ENCODE measurements around the gene FST.

Gene FST

DNA sequence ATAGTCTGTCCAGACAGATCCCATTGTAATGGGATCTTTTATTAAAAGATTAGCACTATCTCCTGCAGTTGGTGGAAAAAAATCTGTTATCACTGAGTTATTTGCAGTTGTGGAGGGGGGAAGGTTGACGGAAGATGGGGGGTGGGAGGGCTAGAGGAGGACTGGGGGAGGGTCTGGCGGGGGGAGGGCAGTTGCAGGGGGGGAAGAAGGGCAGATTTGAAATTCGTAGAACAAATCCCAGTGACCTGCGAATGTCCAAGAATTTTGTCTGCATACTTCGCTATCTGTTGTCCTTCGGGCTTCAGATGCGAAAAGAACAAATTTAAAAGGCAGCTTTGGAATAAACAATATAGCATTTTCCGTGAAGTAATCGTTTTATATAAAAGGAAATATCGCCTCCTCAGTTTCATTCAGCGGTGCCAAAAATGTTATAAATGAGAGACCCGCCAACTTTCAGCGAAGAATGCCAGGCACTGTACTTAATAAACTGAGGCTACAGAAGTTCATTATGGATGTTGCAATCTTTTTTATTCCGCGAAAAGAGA is 1.3 kb upstream of the FST start:
- TF ChIP-seq, protein P1, sequence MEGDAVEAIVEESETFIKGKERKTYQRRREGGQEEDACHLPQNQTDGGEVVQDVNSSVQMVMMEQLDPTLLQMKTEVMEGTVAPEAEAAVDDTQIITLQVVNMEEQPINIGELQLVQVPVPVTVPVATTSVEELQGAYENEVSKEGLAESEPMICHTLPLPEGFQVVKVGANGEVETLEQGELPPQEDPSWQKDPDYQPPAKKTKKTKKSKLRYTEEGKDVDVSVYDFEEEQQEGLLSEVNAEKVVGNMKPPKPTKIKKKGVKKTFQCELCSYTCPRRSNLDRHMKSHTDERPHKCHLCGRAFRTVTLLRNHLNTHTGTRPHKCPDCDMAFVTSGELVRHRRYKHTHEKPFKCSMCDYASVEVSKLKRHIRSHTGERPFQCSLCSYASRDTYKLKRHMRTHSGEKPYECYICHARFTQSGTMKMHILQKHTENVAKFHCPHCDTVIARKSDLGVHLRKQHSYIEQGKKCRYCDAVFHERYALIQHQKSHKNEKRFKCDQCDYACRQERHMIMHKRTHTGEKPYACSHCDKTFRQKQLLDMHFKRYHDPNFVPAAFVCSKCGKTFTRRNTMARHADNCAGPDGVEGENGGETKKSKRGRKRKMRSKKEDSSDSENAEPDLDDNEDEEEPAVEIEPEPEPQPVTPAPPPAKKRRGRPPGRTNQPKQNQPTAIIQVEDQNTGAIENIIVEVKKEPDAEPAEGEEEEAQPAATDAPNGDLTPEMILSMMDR (IDR thresholded peaks at IDR 0.05; ENCODE audit: borderline replicate concordance, insufficient read depth, low read depth, low read length), result no peak
- H3K4me3 ChIP-seq (ENCODE audit: low read depth, low read length), result peak overlapping the region; percentile 46

- H3K4me3 ChIP-seq (ENCODE audit: low read depth, low read length), result peak overlapping the region; percentile 46
- TF ChIP-seq, protein P1 (IDR thresholded peaks at IDR 0.05; ENCODE audit: borderline replicate concordance, insufficient read depth, low read depth, low read length), result no peak
These were observed 626 bp upstream of the FST start for GRCh38 chr5:53479590-53480415.

GRCh38 chr5:53481159-53481886 is 894 bp downstream of the FST start:
- TF ChIP-seq, protein P1 (IDR thresholded peaks at IDR 0.05; ENCODE audit: borderline replicate concordance, insufficient read depth, low read depth, low read length), result no peak
- H3K4me3 ChIP-seq (ENCODE audit: low read depth, low read length), result peak overlapping the region; percentile 46

DNA sequence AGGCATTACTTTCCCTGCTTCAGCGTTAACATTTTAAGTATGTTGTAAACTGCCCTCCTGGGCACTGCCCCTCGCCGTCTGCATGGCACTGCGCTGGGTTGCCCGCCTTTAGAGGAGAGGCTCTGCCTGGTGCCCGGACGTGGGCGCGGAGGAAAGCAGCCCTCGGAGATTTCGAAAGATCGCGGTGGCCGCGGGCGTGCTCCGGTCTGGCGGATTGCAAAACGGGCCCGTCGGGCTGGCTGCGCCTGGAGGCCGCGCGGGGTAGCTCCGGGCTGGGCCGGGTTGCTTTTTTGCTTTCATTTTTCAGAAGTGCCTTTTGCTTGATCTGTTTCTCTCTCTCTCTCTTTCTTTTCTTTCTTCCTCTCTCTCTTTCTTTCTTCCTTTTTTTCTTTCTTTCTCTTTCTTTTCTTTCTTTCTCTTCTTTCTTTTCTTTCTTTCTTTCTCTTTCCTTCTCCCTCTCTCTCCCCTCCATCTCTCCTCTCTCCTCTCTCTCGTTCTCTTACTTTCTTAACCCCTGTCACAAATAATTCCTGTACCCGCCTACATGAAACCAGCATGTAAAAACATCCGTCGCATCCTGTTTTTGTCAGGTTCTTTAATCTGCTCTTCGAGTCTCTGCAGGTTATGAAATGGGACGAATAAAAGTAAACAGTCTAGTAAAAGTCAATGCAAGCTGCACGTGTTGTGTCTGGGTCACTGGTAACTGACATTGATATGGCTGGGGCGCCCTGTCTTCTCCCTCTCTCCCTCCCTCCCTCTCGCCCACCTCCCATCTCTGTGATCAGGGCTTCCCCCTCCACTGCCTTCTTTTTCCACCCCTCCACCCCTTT is 1.7 kb downstream of the FST start:
- peak overlapping the region; percentile 46 for H3K4me3 ChIP-seq (ENCODE audit: low read depth, low read length)
- TF ChIP-seq, protein P1 (IDR thresholded peaks at IDR 0.05; ENCODE audit: borderline replicate concordance, insufficient read depth, low read depth, low read length), result peak; percentile 33; the same call in 1 of the 2 replicates

DNA sequence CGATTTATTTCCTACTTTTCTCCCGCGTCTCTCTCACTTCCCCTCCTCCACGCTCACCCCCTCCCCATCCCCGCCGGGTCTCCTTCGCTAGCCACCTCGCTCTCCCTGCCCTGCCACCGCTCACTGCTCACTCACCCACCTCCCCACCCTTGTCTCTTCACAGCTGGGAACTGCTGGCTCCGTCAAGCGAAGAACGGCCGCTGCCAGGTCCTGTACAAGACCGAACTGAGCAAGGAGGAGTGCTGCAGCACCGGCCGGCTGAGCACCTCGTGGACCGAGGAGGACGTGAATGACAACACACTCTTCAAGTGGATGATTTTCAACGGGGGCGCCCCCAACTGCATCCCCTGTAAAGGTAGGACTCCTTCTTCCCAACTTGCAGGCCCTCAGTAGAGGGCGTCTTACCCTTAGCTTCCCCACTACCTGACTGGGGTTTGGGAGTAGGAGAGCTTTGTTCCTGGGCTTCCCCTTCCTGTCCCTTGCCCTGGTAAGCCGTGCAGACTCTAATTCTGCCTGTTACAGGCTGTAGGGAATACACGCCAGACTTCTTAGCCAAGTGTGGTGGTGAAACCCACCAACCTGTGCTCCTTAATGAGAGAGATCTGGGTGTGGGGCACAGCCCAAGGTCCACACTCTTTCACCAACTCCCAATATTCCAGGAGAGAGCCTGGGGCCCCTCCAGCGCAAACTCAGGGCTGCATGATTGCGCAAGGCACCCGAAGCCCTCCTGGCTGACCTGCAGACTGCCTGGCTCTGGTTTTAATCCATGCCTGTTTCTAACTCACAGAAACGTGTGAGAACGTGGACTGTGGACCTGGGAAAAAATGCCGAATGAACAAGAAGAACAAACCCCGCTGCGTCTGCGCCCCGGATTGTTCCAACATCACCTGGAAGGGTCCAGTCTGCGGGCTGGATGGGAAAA is 2.5 kb downstream of the FST start:
- TF ChIP-seq, protein P1 (IDR thresholded peaks at IDR 0.05; ENCODE audit: borderline replicate concordance, insufficient read depth, low read depth, low read length), result peak; percentile 22; the same call in 1 of the 2 replicates
- peak overlapping the region; percentile 46 for H3K4me3 ChIP-seq (ENCODE audit: low read depth, low read length)

GRCh38 chr5:53487436-53487835 is 7.0 kb downstream of the FST start:
- TF ChIP-seq, protein P1 (IDR thresholded peaks at IDR 0.05; ENCODE audit: borderline replicate concordance, insufficient read depth, low read depth, low read length), result no peak
- no peak overlapping the region for H3K4me3 ChIP-seq (ENCODE audit: low read depth, low read length)
